ENCODE results near the gene GPBP1. TPM values are rescaled to one million over a fixed set of nuclear protein-coding genes. Genes with fewer than 3 reads are reported as not detected.

GPBP1 gene
- polyA plus RNA-seq, 1 of the 3 experiments (the other 2 are of a cell fraction), result 11.4 TPM

GRCh38 chr5:57243286-57244137 is 69.7 kb downstream of the GPBP1 start:
- H3K79me2 ChIP-seq (ENCODE audit: insufficient read depth), result peaks cover 5% of the 10 kb centered on the region
- H2AFZ ChIP-seq (ENCODE audit: low read depth), result no peak overlapping the region
- WGBS (ENCODE audit: low lambda C conversion rate), result 93% methylated on average over 6 of the region's 6 CpGs
- no peaks in the 10 kb centered on the region for H3F3A ChIP-seq (replicated peaks; ENCODE audit: insufficient read depth)
- H3K27ac ChIP-seq (ENCODE audit: low read depth in 2 of 2, low read length in 1 of 2), result no peak overlapping the region
- TF ChIP-seq, protein P1, sequence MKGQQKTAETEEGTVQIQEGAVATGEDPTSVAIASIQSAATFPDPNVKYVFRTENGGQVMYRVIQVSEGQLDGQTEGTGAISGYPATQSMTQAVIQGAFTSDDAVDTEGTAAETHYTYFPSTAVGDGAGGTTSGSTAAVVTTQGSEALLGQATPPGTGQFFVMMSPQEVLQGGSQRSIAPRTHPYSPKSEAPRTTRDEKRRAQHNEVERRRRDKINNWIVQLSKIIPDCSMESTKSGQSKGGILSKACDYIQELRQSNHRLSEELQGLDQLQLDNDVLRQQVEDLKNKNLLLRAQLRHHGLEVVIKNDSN (IDR thresholded peaks at IDR 0.05; ENCODE audit: borderline replicate concordance, low read depth), result no peak
- TF ChIP-seq MAX (IDR thresholded peaks at IDR 0.05; ENCODE audit: low read depth), result no peak
- TF ChIP-seq EZH2phosphoT487 (IDR thresholded peaks at IDR 0.05; ENCODE audit: borderline replicate concordance, low read depth), result no peak
- no peak for TF ChIP-seq SIN3A (IDR thresholded peaks at IDR 0.05; ENCODE audit: borderline replicate concordance, low read depth, low read length)
- no peak for TF ChIP-seq REST (IDR thresholded peaks at IDR 0.05; ENCODE audit: low read depth, low read length)
- no peak for TF ChIP-seq ELF1 (IDR thresholded peaks at IDR 0.05)
- TF ChIP-seq JUND (IDR thresholded peaks at IDR 0.05), result no peak
- no peak for TF ChIP-seq GATA2 (CRISPR knock-in tag; IDR thresholded peaks at IDR 0.05)
- TF ChIP-seq GABPA (IDR thresholded peaks at IDR 0.05; ENCODE audit: low read depth), result no peak
- no peak for TF ChIP-seq USF2 (IDR thresholded peaks at IDR 0.05; ENCODE audit: borderline replicate concordance, low read depth, low read length)
- no peak for TF ChIP-seq RAD21 (IDR thresholded peaks at IDR 0.05; ENCODE audit: low read length)
- TF ChIP-seq, protein P2, sequence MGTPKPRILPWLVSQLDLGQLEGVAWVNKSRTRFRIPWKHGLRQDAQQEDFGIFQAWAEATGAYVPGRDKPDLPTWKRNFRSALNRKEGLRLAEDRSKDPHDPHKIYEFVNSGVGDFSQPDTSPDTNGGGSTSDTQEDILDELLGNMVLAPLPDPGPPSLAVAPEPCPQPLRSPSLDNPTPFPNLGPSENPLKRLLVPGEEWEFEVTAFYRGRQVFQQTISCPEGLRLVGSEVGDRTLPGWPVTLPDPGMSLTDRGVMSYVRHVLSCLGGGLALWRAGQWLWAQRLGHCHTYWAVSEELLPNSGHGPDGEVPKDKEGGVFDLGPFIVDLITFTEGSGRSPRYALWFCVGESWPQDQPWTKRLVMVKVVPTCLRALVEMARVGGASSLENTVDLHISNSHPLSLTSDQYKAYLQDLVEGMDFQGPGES (IDR thresholded peaks at IDR 0.05; ENCODE audit: low read depth, low read length), result no peak
- TF ChIP-seq, protein P3, sequence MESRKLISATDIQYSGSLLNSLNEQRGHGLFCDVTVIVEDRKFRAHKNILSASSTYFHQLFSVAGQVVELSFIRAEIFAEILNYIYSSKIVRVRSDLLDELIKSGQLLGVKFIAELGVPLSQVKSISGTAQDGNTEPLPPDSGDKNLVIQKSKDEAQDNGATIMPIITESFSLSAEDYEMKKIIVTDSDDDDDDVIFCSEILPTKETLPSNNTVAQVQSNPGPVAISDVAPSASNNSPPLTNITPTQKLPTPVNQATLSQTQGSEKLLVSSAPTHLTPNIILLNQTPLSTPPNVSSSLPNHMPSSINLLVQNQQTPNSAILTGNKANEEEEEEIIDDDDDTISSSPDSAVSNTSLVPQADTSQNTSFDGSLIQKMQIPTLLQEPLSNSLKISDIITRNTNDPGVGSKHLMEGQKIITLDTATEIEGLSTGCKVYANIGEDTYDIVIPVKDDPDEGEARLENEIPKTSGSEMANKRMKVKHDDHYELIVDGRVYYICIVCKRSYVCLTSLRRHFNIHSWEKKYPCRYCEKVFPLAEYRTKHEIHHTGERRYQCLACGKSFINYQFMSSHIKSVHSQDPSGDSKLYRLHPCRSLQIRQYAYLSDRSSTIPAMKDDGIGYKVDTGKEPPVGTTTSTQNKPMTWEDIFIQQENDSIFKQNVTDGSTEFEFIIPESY (IDR thresholded peaks at IDR 0.05; ENCODE audit: borderline replicate concordance, low read depth), result no peak
- no peak for TF ChIP-seq FOSL2 (IDR thresholded peaks at IDR 0.05; ENCODE audit: borderline replicate concordance, low read depth)
- TF ChIP-seq RFX5 (IDR thresholded peaks at IDR 0.05; ENCODE audit: low read length), result no peak
- TF ChIP-seq FOXJ3 (CRISPR knock-in tag; IDR thresholded peaks at IDR 0.05), result no peak
- TF ChIP-seq TEAD4 (IDR thresholded peaks at IDR 0.05; ENCODE audit: borderline replicate concordance, insufficient read depth), result no peak
- TF ChIP-seq RXRA (IDR thresholded peaks at IDR 0.05; ENCODE audit: borderline replicate concordance, low read depth), result no peak
- H3K4me2 ChIP-seq, result no peak overlapping the region
- no peaks in the 10 kb centered on the region for H3K4me1 ChIP-seq (ENCODE audit: control insufficient read depth in 1 of 2, insufficient read depth in 2 of 2, low read depth in 1 of 2, low read length in 1 of 2)
- ChIA-PET POLR2A (no interaction called here), CTCF (interaction anchor here (0.9 kb wide), 1 partner anchor 15 kb away, joined by 3 read pairs; no protein-coding TSS in a partner anchor)
- H3K27me3 ChIP-seq (ENCODE audit: insufficient read depth), result no peaks in the 10 kb centered on the region
- H3K36me3 ChIP-seq (replicated peaks in 1 of 2; ENCODE audit: control insufficient read depth in 1 of 2, insufficient read depth in 2 of 2, low read length in 1 of 2), result peaks cover 10 to 53% of the 10 kb centered on the region in 2 experiments
- no peak overlapping the region for H3K9ac ChIP-seq
- no peaks in the 10 kb centered on the region for H3K9me2 ChIP-seq
- no peak overlapping the region for H3K4me3 ChIP-seq (ENCODE audit: low read depth in 2 of 2, low read length in 1 of 2)
- DNase-seq, result no peak
- H3K9me3 ChIP-seq, result no peaks in the 10 kb centered on the region
- no peaks in the 10 kb centered on the region for H4K20me1 ChIP-seq (ENCODE audit: insufficient read depth)
